Measurements from ENCODE around the gene DPRX. TPM values are rescaled to one million over a fixed set of nuclear protein-coding genes. Genes with fewer than 3 reads are reported as not detected.

DPRX gene
- polyA plus RNA-seq, 3 donors from 2014 or later, result not detected

DNA sequence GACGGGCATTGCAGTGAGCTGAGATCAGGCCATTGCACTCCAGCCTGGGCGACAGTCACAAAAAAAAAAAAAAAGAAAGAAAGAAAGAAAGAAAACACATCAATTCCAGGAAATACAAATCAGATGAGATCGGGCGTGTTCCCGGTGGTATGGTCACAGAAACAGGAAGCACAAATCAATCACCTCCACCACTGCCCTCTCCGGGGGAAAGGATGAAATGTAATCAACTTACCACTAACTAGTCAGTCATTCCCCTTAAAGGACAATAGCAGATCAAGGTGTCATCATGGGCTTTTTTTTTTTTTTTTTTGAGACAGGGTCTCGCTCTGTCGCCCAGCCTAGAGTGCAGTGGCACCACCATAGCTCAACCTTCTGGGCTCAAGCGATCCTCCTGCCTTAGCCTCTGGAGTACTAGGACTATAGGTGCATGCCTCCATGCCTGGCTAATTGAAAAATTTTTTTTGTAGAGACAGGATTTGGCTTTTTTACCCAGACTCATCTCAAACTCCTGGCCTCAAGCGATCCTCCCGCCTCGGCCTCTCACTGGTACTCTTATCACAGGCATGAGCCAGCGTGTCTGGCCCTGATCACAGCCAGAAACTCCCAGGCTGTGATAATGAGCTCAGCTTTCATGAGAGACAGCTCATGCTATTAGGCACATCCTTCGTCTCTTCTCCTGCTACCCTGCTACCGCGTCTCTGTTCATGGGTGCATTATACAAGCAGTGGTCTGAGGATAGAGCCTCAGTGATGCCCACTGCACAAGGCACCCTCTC is 6.8 kb upstream of the DPRX start:
- Mint-ChIP-seq H3K9me3 (no peaks in the 10 kb centered on the region), H3K27me3 (ENCODE audit: low read depth in 3 of 3) (peaks cover 2 to 6% (median 4%) of the 10 kb centered on the region in 3 donors), H3K4me1 (peaks cover 0 to 1% of the 10 kb centered on the region in 2 donors), H3K27ac (no peak overlapping the region), H3K36me3 (no peaks in the 10 kb centered on the region), H3K4me3 (no peak overlapping the region)
- DNase-seq, result no peak

DNA sequence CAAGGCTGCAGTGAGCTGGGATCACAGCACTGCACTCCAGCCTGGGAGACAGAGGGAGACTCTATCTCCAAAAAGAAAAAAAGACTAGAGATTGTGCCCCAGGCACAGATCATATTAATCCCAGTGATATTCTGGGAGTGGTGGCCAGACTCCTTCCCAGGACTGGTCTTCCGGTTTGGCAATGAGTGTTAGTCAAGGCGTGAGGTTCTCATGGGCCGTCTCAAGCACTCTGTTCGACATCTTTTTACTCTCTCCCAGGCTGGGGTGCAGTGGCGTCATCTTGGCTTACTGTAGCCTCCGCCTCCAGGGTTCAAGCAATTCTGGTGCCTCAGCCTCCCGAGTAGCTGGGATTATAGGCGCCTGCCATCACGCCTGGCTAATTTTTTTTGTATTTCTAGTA is 5.3 kb upstream of the DPRX start:
- DNase-seq, result no peak
- Mint-ChIP-seq H3K27me3 (ENCODE audit: low read depth in 3 of 3) (peaks cover 2 to 6% (median 2%) of the 10 kb centered on the region in 3 donors), H3K27ac (no peak overlapping the region), H3K4me1 (peaks cover 0 to 1% of the 10 kb centered on the region in 2 donors), H3K9me3 (no peaks in the 10 kb centered on the region), H3K4me3 (no peak overlapping the region), H3K36me3 (no peaks in the 10 kb centered on the region)

DNA sequence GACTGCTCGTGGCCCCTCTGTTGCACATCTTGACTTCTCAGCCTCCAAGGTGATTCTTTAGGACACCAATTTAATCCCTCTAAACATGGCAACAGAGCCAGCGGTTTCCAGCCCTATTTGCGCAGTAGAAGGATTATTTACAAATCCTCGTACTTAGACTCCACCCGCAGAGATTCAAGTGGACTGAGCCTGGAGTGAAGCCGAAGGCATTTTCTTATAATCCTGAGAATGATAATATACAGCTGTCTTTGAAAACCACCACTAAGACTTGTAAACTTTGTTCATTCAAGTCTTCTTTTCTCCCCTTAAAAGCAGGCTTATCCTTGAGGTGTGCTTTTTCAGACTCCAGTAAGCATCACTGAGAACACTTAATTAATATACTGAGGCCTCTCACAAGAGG is 4.8 kb upstream of the DPRX start:
- Mint-ChIP-seq H3K27me3 (ENCODE audit: low read depth in 3 of 3) (peaks cover 2 to 6% (median 3%) of the 10 kb centered on the region in 3 donors), H3K27ac (no peak overlapping the region), H3K4me3 (no peak overlapping the region), H3K9me3 (no peaks in the 10 kb centered on the region), H3K4me1 (peaks cover 0 to 1% of the 10 kb centered on the region in 2 donors), H3K36me3 (no peaks in the 10 kb centered on the region)
- DNase-seq, result no peak

GRCh38 chr19:53634768-53635167 is 3.0 kb downstream of the DPRX start:
- Mint-ChIP-seq H3K9me3 (no peaks in the 10 kb centered on the region), H3K27ac (no peak overlapping the region), H3K36me3 (no peaks in the 10 kb centered on the region), H3K4me3 (no peak overlapping the region), H3K27me3 (ENCODE audit: low read depth in 3 of 3) (peaks cover 0 to 13% (median 8%) of the 10 kb centered on the region in 3 donors), H3K4me1 (no peaks in the 10 kb centered on the region)
- DNase-seq, result no peak

GRCh38 chr19:53639471-53639870 is 7.7 kb downstream of the DPRX start:
- Mint-ChIP-seq H3K36me3 (no peaks in the 10 kb centered on the region), H3K9me3 (peaks cover 0 to 3% (median 0%) of the 10 kb centered on the region in 6 donors), H3K4me1 (no peaks in the 10 kb centered on the region), H3K4me3 (no peak overlapping the region), H3K27ac (no peak overlapping the region), H3K27me3 (ENCODE audit: low read depth in 3 of 3) (peaks cover 1 to 10% (median 4%) of the 10 kb centered on the region in 3 donors)
- DNase-seq, result no peak

DNA sequence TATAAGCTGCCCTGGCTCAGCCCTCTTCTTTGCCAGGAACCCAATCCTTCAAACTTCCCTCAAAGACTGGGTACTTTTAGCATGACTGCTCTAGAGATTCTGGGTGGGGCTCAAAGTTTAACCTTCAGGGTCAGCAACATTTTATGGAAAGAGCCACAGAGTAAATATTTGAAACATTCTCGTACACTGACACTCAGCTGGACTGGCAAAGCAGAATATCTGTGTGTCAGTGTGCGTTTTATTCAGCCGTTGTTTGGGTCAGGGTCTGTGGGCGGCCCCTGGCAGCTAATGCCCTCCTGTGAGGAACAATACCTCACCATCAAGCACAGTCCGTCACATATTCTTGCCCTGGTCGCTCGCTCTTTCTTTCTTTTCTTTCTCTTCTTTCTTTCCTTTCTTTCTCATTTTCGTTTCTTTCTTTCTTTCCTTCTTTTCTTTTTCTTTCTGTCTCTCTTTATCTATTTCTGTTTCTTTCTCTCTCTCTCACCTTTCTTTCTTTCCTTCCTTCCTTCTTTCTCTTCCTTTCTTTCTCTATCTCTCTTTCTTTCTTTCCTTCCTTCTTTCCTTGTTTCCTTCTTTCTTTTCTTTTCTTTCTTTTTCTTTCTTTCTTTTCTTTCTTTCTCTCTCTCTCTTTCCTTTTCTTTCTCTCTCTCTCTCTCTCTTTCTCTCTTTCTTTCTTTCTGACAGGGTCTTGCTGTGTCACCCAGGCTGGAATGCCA is 10.7 kb downstream of the DPRX start:
- Mint-ChIP-seq H3K36me3 (no peaks in the 10 kb centered on the region), H3K9me3 (peaks cover 0 to 3% (median 0%) of the 10 kb centered on the region in 6 donors), H3K27me3 (ENCODE audit: low read depth in 3 of 3) (peaks cover 0 to 2% (median 1%) of the 10 kb centered on the region in 3 donors), H3K27ac (no peak overlapping the region), H3K4me3 (no peak overlapping the region), H3K4me1 (no peaks in the 10 kb centered on the region)
- DNase-seq, result no peak

DNA sequence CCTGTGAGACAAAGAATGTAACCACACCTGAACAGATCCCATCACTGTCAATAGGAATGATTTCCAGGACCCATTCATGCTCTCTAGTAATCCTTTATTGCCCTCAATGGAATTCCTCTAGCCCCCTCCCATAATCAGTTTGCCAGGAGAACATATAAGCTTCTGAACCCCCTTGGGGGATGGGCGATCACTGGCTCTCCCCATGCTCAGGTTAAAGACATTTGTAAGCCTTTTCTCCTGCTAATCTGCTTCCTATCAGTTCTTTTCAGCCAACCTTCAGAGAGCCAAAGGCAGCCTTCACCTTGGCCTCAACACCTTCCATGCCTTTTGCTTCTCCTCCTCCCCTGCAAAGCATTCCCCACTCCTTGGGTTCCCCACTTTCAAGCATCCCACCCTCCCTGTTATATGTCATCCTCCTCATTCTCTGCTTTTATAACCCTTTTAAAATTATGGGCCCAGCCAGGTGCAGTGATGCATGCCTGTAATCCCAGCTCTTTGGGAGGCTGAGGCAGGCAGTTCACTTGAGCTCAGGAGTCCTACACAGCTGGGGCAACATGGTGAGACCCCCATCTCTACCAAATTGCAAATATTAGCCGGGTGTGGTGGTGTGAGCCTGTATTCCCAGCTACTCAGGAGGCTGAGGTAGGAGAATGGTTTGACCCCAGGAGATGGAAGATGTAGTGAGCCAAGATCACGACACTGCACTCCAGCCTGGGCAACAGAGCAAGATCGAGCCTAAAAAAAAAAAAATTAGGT is 12.4 kb downstream of the DPRX start:
- no peak for DNase-seq
- Mint-ChIP-seq H3K36me3 (no peaks in the 10 kb centered on the region), H3K9me3 (peaks cover 0 to 4% (median 3%) of the 10 kb centered on the region in 6 donors)

GRCh38 chr19:53646144-53646543 is 14.3 kb downstream of the DPRX start:
- Mint-ChIP-seq H3K27ac (no peak overlapping the region), H3K4me1 (no peaks in the 10 kb centered on the region), H3K9me3 (peaks cover 0 to 12% (median 4%) of the 10 kb centered on the region in 6 donors), H3K4me3 (no peak overlapping the region), H3K36me3 (no peaks in the 10 kb centered on the region), H3K27me3 (ENCODE audit: low read depth in 3 of 3) (peaks cover 0 to 3% (median 1%) of the 10 kb centered on the region in 3 donors)
- no peak for DNase-seq

More for the DNA sequence above, 12.4 kb downstream of the DPRX start:
- Mint-ChIP-seq H3K27me3 (ENCODE audit: low read depth in 3 of 3) (peaks cover 0 to 5% (median 1%) of the 10 kb centered on the region in 3 donors), H3K4me3 (no peak overlapping the region), H3K4me1 (no peaks in the 10 kb centered on the region), H3K27ac (no peak overlapping the region)

DNA sequence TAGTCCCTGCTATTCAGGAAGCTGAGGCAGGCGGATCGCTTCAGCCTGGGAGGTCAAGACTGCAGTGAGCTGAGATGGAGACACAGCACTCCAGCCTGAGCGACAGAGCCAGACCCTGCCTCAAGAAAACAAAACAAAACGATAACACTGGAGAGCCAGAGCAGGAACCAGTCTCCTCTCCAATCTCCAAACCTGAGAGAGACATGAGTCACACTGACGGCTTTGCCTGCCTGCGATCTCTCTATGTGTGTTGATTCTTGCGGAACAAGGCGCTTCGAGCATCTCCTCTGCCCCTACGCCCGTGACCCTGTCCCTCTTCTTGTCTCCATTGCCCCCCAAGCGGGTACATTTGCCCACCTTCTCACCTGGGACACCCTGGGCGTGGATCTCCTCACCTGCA is 15.6 kb downstream of the DPRX start:
- H3K9me3 Mint-ChIP-seq, result peaks cover 0 to 12% (median 4%) of the 10 kb centered on the region in 6 donors
- H3K4me1 Mint-ChIP-seq, result no peaks in the 10 kb centered on the region
- H3K27ac Mint-ChIP-seq, result no peak overlapping the region
- H3K27me3 Mint-ChIP-seq (ENCODE audit: low read depth in 3 of 3), result peaks cover 0 to 3% (median 1%) of the 10 kb centered on the region in 3 donors
- no peaks in the 10 kb centered on the region for H3K36me3 Mint-ChIP-seq
- no peak overlapping the region for H3K4me3 Mint-ChIP-seq
- no peak for DNase-seq

- Mint-ChIP-seq H3K27me3 (ENCODE audit: low read depth in 3 of 3) (peaks cover 0 to 3% (median 1%) of the 10 kb centered on the region in 3 donors), H3K27ac (no peak overlapping the region), H3K4me1 (no peaks in the 10 kb centered on the region), H3K4me3 (no peak overlapping the region), H3K36me3 (peaks cover 0 to under 1% (median 0%) of the 10 kb centered on the region in 3 donors), H3K9me3 (peaks cover 0 to 13% (median 5%) of the 10 kb centered on the region in 6 donors)
- DNase-seq, result no peak
These were observed 16.0 kb downstream of the DPRX start for GRCh38 chr19:53647792-53648191.

DNA sequence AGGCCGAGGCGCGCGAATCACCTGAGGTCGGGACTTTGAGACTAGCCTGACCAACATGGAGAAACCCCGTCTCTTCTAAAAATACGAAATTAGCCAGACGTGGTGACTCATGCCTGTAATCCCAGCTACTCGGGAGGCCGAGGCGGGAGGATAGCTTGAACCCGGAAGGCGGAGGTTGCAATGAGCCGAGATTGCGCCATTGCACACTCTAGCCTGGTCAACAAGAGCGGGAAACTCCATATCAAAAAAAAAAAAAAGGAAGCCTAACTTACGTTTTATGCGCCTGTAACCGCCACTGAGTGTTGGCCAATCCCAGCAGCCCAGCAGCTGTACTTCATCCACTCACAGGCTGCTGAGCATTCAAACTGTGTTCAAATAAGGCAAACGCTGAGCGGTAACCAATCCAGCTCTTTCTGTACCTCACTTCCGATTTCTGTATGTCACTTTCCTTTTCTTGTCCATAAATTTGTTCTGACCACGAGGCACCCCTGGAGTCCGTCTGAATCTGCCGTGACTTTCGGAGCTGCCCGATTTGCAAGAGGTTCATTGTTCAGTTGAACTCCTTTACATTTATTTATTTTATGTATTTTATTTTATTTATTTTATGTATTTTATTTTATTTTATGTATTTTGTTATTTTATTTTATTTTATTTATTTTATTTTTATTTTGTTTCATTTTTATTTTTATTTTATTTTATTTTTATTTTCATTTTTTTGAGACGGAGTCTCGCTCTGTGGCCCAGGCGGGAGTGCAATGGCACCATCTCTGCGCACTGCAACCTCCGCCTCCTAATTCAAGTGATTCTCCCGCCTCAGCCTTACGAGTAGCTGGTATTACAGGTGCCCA is 18.2 kb downstream of the DPRX start:
- Mint-ChIP-seq H3K9me3 (peaks cover 2 to 16% (median 6%) of the 10 kb centered on the region in 6 donors), H3K4me3 (no peak overlapping the region), H3K4me1 (no peaks in the 10 kb centered on the region), H3K36me3 (peaks cover 0 to 2% (median 0%) of the 10 kb centered on the region in 3 donors), H3K27ac (no peak overlapping the region), H3K27me3 (ENCODE audit: low read depth in 3 of 3) (peaks cover 0 to 3% (median 0%) of the 10 kb centered on the region in 3 donors)
- DNase-seq, result no peak

DNA sequence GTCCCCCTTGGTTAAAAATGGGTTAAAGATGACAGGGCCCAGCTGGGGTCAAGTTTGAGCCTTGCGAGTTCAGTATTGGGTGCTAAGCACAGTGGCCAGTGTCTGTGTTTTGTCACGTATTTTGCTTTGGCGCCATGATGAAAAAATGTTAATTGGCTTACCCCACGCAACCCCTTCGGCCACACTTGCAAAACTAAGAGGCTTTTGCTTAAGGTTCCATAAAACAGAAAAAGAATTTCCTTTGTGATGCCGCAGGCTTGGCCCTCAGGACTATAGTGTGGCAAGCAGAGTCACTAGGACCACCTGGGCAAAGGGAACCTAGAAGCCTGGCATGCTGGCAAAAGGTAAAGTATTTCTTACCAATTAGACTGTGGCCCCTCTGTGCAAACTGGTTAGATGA is 20.7 kb downstream of the DPRX start:
- peaks cover 0 to 2% (median 0%) of the 10 kb centered on the region in 3 donors for H3K36me3 Mint-ChIP-seq
- H3K4me3 Mint-ChIP-seq, result no peak overlapping the region
- H3K27ac Mint-ChIP-seq, result no peak overlapping the region
- peaks cover 3 to 20% (median 7%) of the 10 kb centered on the region in 6 donors for H3K9me3 Mint-ChIP-seq
- H3K4me1 Mint-ChIP-seq, result no peaks in the 10 kb centered on the region
- DNase-seq, result no peak
- H3K27me3 Mint-ChIP-seq (ENCODE audit: low read depth in 3 of 3), result peaks cover 0 to 8% (median 0%) of the 10 kb centered on the region in 3 donors
